ENCODE measurements around the gene GOLGA6L7.
"Not testable (repeated sequence)": the region's sequence is repeated elsewhere in the genome, so short reads cannot be mapped to it uniquely, and the experiment has no call there.

DNA sequence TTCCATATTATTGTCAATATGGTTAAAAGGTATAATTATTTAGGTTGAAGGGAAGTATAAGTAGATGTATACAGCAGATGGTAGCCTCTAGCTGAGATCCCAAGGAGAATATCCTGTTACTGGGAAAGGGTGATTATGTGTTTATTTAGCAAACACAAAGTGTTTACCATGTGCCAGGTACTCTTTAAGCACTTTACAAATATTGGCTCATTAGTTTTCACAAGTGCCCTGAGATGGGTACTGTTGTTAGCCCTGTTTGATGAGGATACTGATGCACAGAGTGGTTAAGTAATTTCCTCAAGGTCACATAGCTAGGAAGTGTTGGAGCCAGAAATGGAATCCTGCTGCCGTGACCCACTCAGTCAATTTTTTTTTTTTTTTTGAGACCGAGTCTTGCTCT lies 48.1 kb downstream of the GOLGA6L7 start:
- TF ChIP-seq, protein P1, sequence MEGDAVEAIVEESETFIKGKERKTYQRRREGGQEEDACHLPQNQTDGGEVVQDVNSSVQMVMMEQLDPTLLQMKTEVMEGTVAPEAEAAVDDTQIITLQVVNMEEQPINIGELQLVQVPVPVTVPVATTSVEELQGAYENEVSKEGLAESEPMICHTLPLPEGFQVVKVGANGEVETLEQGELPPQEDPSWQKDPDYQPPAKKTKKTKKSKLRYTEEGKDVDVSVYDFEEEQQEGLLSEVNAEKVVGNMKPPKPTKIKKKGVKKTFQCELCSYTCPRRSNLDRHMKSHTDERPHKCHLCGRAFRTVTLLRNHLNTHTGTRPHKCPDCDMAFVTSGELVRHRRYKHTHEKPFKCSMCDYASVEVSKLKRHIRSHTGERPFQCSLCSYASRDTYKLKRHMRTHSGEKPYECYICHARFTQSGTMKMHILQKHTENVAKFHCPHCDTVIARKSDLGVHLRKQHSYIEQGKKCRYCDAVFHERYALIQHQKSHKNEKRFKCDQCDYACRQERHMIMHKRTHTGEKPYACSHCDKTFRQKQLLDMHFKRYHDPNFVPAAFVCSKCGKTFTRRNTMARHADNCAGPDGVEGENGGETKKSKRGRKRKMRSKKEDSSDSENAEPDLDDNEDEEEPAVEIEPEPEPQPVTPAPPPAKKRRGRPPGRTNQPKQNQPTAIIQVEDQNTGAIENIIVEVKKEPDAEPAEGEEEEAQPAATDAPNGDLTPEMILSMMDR (IDR thresholded peaks at IDR 0.05): not testable (repeated sequence)
- not testable (repeated sequence) for TF ChIP-seq EZH2 (IDR thresholded peaks at IDR 0.05; ENCODE audit: borderline replicate concordance, insufficient read depth, low read depth, low read length, poor library complexity, severe bottlenecking)

Measured in B cell (primary cell).